Measurements from ENCODE around the gene PCID2. TPM values are rescaled to one million over a fixed set of nuclear protein-coding genes. Genes with fewer than 3 reads are reported as not detected.

The PCID2 gene
- total RNA-seq, 1 donor from 2014 or later: 41.5 TPM

DNA sequence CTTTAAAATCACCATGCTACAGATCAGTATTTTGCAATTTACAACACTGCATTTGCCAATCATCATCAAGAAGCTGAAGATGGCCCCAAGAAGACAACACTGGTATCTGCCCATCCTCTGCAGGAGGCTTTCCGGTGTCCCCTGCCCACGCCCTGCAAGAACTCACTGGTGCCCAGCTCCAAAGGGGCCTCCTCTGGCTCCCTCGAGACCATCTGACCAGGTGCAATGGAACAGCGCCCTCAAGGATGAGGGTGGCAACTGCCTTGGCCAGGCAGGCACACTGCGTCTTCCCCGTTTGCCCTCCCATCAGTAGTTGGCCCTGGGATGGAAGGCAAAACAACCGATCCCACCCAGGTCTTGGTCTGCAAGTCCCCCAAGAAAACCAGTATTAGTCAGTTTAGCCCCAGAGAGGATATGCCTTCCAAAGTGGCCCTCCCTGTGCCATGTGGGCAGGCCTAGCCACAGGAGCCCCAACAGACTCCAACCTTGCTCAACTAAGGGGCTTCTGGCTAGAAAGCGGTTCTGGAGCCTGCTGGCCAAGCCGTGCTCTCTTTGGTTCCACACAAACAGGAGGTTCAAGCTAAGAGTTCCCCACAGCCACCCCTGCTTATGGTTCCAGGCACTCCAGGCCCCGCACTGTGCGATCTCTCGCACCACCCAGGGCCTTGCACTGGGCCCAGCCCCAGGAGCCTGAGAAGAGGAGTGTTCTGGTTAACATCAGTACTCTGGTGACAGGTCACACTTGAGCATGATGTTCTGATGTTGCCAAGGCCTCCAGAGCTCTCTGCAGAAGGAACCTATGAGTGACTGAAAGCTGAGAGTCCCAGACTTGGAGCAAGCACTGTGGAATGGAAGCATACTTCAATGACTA, 4.7 kb downstream of the PCID2 start:
- Histone ChIP-seq H3K27me3 (no peaks in the 10 kb centered on the region), H3K27ac (no peak overlapping the region), H3K4me3 (no peak overlapping the region), H3K9me3 (no peaks in the 10 kb centered on the region), H3K36me3 (peaks cover 22% of the 10 kb centered on the region), H3K4me1 (peaks cover 23% of the 10 kb centered on the region)
- TF ChIP-seq CTCF (IDR thresholded peaks at IDR 0.05): no peak
- DNase-seq (no peak), ATAC-seq (no peak)
- intact Hi-C loops (cut with DNase I): no loop called here

DNA sequence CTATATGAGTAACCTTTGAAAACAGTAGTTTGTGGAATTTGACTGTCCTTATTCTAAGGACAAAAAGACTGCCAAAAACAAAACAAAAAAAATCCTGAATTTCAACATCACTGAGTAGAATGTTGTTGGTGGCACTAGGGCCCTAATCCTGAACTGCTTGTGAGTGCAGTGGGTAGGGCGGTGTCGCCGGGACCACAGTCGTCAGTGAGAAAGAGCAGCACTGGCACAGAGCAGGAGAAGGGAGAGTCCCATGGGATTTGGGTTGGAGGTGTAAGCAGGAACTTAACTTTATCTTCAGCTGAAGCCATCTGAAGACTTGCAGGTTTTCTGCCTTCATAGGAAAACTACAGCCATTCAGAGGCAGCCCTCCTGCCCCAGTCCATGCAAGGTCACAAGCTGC, 5.6 kb downstream of the PCID2 start:
- no peaks in the 10 kb centered on the region for H3K9me3 ChIP-seq
- no peak for DNase-seq
- no peaks in the 10 kb centered on the region for H3K27me3 ChIP-seq
- H3K4me3 ChIP-seq: no peak overlapping the region
- peaks cover 30% of the 10 kb centered on the region for H3K36me3 ChIP-seq
- peaks cover 22% of the 10 kb centered on the region for H3K4me1 ChIP-seq
- no peak for ATAC-seq
- intact Hi-C loops (cut with DNase I): no loop called here
- TF ChIP-seq CTCF (IDR thresholded peaks at IDR 0.05): no peak
- H3K27ac ChIP-seq: no peak overlapping the region

- no peaks in the 10 kb centered on the region for H3K9me3 ChIP-seq
- intact Hi-C loops (cut with DNase I): no loop called here
- H3K36me3 ChIP-seq: peaks cover 41% of the 10 kb centered on the region
- no peak for TF ChIP-seq CTCF (IDR thresholded peaks at IDR 0.05)
- peaks cover 12% of the 10 kb centered on the region for H3K4me1 ChIP-seq
- no peak for DNase-seq
- H3K27ac ChIP-seq: no peak overlapping the region
- no peaks in the 10 kb centered on the region for H3K27me3 ChIP-seq
- H3K4me3 ChIP-seq: no peak overlapping the region
- no peak for ATAC-seq
These were observed 6.7 kb downstream of the PCID2 start for GRCh38 chr13:113201815-113202214.

GRCh38 chr13:113196970-113197737, 11.3 kb downstream of the PCID2 start:
- no peak overlapping the region for H3K4me3 ChIP-seq
- H3K9me3 ChIP-seq: no peaks in the 10 kb centered on the region
- H3K27ac ChIP-seq: no peak overlapping the region
- peaks cover 81% of the 10 kb centered on the region for H3K36me3 ChIP-seq
- DNase-seq: no peak
- TF ChIP-seq CTCF (IDR thresholded peaks at IDR 0.05): no peak
- no peak for ATAC-seq
- H3K27me3 ChIP-seq: no peaks in the 10 kb centered on the region
- no peaks in the 10 kb centered on the region for H3K4me1 ChIP-seq
- intact Hi-C loops (cut with DNase I): no loop called here

GRCh38 chr13:113195360-113195759, 13.1 kb downstream of the PCID2 start:
- no peak overlapping the region for H3K4me3 ChIP-seq
- ATAC-seq: no peak

More at GRCh38 chr13:113195360-113195759, 13.1 kb downstream of the PCID2 start:
- no peaks in the 10 kb centered on the region for H3K4me1 ChIP-seq
- DNase-seq: no peak
- no peak overlapping the region for H3K27ac ChIP-seq
- intact Hi-C loops (cut with DNase I): no loop called here
- H3K27me3 ChIP-seq: no peaks in the 10 kb centered on the region
- no peak for TF ChIP-seq CTCF (IDR thresholded peaks at IDR 0.05)
- H3K9me3 ChIP-seq: no peaks in the 10 kb centered on the region
- H3K36me3 ChIP-seq: peaks cover 95% of the 10 kb centered on the region

Measured in upper lobe of right lung (tissue), 1 donor.